Stimulated activated CD8-positive, alpha-beta memory T cell treated with anti-CD3 and anti-CD28 coated beads, Interleukin-15, amount 100 ng/mL, for 4 hours (primary cell): Measurements from ENCODE around the gene NHS.

Source experiments
- DNase-seq, 2 donors: peaks; one replicate each; pipeline ENCODE4 v3.0.0-alpha.2; 2020; ENCODE audit warnings: low read depth in 2 of 2

The NHS gene

DNA sequence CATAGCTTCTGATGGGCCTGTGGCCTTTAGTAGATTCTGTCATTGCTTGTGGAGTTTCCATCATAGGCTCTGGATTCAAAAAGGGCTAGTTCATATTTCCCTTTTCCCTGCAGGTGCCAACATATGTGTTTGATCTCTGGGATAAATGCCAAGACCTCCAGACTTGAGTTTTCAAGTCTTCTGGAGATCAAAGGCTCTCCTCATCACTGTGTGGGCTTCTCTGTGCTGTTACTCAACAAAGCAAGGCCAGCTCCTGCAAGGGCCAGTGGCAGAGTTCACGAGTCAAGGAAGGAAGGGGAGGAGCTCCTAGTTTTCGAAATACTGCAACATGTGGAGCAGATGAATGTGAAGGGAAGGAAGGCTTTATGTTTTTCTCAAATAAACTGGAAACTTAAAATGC is 299.6 kb downstream of the NHS start:
- DNase-seq, result no peak

DNA sequence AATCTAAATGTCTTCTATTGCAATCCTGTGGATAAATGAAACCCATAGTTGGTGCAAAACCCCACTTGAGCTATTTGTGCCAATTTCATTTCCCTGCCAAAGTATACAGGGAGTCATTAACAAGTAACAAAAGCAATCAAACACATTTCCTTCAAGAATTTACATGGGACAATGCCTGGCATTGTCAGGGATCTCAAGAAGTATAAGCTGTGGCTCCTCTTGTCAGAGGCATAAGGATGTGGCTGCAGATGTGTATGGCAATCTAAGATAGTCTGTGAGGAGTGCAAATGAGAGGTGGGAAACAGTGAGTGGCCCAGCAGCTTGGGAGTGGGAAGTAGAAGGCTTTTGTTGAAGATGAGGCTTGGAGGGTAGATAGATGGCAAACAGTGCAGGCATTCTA is 304.3 kb downstream of the NHS start:
- no peak for DNase-seq

DNA sequence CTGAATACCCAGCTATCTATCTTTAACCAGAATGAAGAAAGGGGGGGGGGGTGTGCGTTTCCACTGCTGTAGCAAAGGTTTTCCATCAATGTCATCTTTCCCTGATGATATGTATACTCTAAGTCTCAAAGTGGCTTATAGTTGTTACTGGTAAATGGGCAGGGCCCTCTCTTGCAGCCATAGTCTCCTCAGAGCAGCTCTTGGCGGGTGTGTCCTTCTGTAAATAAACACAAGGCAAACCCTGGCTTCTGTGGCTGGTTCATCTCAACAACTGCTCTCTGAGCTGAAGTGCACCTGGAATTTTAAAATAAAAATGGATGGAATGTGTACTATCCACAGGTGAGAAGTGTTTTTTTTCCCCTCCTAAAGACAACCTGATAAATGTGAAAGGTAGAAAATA is 304.8 kb downstream of the NHS start:
- DNase-seq, result no peak

DNA sequence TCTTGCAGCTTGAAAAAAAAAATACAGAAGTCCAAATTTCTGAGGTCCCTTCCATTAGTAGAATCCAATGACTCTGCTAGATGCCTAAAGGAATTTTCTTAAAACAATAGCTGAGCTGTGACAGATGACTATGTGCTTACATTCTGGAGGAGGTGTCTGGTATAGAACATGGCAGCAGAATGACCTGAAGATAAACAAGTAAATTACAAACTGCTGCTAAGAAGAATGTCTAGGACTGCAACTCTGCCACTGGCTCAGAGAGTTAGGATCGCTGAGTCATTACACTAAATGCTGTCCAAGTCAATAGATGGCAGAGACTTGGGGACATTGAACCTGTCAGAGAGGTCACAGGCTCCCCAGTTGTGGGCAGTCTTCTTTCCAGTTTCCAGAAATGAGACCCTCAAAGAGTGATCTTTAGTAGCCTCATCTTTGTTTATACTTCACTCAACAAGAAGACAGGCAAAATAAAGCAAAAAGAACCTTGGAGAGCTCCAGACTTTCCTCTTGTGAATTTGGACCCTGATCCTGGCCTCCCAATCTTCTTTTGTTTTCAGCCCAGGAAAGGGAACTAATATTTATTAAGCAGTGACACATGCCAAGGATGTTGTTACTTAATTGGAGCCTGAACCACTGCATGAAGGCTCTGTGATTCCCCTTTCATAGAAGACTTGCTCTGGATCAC is 305.9 kb downstream of the NHS start:
- DNase-seq, result no peak

DNA sequence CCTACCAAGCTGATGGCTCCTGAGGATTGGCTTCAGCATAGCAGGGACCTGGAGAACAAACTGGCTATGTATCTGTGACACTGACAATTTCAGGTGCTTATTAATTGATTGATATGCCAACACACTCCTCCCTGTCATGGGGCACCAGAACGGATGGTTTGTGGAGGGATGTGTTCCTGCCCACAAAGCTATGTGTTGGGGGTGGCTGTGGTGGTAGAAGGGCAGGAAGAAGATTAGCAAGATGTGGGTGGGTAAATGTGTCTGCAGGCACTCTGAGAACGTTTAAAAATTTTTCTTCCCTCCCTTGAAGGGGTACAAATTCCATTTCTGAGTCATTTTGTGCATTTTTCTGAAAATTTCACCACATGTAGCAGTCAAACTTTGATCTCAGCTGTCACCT is 307.3 kb downstream of the NHS start:
- no peak for DNase-seq

DNA sequence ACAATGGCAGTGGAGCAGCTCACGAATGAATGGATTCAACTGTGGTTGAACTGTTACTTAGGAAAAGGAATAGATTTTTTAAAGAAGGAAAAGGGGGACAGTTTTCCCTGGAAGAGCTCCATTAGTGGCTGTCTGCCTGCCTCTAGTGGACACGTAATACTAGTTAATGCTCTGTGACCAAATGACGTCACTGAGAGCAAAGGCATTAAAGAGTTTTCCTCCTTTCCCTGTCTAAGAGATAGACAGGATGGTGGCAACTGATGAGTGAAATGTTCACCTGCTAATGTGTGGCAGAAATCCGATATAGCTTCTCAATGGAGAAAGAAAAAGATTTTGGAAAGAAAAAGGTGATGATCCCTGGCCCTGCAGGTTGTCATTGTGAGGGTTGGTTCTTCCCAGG is 310.0 kb downstream of the NHS start:
- DNase-seq, result no peak

DNA sequence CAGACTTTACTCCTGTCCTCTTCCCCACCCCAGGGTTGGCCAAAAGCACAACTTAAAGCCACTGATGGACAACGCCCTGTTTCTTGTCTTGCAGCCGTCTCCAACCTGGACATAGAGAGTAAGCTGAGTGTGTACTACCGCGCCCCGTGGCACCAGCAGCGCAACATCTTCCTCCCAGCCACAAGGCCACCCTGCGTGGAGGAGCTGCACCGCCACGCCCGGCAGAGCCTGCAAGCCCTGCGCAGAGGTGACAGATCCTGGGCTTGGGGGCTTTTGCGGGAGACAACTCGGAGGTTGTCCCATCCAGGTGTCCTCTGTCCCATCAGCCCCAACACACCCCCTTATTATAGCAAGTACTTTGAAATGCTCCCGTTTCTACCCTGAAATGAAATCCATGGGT is 312.6 kb downstream of the NHS start:
- DNase-seq, result no peak

DNA sequence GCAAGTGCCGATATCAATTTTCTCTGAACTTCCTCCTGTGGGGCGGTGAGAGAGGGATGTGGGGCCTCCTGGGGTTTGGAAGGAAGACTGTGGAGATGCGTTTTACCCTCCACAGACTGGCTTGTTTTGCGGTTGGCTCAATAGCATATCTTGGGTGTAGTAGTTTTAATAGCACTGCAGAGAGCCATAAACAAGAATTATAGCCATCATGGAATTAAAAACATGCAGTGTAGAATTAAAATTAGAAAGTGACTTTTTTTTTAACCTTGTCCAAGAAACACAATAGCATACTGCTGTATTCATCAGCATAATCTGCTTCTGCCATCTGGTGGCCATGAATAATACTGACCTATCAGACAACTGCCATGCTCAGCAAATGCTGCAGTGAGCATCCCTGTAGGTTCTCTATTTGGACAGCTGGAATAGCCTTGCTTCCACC is 315.0 kb downstream of the NHS start:
- DNase-seq, result no peak

DNA sequence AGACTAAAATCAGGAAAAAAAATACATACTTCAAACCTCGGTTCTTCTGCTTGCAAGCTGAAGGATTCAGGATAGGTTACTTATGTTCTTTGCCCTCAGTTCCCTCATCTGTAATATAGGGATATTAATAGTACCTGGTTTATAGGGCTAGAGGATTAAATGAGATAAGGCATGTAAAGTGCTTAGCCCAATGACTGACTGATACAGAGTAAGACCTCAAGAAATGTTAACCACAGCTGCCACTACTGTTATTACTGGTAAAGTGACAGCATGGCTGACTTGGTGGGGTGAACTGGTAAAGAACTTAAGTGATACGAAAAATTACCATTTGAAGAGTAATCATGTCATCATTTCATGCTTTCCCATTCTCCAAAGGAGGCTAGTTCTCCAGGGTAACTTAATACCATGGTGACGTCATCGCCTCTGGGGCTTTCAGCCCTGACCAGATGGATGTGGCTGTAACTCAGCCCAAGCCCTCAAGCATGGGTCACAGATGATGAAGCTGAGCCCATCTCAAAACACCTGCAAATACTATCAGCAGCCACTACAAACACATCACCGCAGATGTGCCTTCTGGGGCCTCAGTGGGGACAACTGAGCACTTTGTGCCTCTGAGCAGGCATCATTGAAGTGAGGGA is 317.8 kb downstream of the NHS start:
- no peak for DNase-seq

DNA sequence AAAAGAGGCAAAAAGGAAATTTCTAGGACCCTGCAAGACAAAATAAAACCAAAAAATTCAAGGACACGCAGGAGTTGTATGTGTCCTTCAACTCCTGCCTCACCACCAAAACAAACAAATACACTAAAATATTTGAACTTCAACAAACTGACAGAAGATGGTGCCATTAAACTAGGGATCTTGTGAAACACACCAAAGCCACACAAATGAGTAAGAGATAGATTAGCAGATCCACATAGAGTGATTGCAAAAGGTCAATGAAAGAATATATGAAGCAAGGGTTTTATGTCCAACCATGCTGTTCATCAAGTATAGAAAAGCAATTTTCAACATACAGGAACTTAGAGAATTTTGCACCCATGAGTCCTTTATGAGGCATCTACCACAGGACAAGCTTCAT is 322.2 kb downstream of the NHS start:
- no peak for DNase-seq

DNA sequence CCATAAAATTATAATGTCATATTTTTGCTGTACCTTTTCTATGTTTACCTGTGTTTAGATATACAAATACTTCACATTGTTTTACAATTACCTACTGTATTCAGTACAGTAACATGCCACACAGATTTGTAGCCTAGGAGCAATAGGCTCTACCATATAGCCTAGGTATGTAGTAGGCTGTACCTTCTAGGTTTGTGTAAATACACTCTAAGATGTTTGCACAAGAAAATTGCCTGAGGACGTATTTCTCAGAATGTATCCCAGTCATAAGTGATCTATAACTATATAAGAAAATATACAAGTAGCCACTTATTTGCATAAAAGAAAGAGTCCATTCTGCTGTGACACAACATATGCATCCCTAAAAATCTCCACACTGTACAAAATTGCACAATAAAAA is 326.0 kb downstream of the NHS start:
- no peak for DNase-seq

DNA sequence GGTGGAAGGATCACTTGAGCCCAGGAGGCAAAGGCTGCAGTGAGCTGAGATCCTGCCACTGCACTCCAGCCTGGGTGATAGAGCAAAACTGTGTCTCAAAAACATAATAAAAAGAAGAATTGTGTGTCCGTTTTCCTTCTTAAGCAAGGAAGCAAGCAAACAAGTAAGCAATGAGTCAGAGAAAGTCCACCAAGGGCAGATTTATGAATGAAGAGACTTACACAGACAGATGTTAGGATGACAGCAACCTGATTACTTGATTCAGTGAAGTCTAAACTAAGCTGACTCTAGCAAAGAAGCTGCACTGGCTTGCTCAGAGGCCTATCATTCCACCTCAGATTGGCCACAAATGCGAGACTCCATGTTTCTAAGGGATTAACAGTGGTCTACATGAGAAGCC is 328.2 kb downstream of the NHS start:
- no peak for DNase-seq

DNA sequence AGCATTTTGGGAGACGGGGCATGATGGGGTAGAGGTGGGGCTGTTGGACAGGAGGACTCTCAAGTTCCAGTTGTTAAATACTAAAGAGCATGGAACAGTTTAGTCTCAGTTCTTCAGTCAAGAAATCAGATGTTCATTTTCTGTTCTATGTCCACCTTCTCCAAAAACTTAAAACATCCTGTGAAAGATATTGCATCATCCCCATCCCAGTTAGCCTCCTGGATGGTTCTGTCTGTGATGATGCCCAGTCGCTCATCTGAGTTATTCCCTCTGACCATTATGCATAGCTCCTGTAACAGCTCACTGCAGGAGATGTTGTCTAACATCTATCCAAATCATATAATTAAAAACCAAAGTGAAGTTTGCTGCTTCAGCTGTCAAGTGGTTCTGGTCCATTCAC is 330.2 kb downstream of the NHS start:
- DNase-seq, result no peak

DNA sequence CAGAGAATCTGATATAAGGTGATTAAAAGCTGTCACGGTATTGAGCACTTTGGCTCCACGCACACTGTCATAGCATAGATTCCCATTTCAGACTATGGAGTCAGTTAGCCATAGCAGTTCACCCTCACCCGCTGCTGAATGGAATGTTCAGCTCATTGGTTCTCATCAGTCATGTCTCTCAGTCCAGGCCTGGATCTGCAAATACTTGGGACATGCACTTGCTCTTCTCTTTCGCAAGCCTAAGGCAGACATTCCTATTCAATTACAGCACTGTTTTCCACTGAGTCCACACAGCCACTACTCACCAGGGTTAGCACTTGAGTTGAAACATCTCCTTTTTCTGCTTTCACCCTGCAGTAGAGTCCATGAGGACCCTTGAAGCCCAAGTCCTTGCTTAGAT is 331.7 kb downstream of the NHS start:
- DNase-seq, result no peak

DNA sequence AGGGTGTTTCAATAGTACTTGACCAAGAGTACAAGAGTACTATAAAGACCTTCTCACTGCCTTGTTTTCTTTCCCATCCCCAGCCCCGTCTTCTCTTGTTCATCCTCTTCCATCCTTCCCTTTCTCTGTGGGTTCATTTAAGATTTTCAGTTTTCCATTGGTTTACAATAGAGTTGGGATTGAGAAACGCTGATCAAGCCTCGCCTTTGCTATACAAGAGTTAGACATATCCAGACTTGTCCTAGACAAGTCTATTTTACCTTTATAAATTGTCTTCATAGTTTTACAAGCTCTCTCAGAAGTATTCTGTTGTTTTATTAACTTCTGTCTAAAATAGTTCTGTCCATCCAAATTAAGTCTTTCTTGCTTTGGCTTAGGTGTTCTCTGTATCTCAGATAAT is 332.7 kb downstream of the NHS start:
- DNase-seq, result no peak

DNA sequence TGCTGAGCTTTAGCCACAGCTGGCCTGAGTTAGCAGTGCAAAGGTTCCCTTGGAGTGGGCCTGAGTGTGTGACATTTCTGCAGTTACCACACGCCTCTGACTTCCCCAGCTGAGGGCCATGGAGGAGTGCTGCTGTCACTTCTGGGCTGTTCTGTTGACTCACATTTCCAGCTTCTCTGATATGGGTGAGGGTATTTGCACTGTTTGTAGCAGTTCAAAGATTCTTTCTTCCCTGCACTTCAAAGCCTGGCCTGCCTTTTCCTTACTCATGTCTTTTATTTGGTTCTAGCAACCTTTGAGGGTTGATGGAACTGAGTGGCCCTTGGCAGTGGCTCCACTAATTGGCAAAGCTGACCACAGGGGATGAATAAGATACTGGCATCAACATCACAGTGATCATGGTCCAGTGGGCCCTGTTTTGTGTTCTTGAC is 335.9 kb downstream of the NHS start:
- no peak for DNase-seq

DNA sequence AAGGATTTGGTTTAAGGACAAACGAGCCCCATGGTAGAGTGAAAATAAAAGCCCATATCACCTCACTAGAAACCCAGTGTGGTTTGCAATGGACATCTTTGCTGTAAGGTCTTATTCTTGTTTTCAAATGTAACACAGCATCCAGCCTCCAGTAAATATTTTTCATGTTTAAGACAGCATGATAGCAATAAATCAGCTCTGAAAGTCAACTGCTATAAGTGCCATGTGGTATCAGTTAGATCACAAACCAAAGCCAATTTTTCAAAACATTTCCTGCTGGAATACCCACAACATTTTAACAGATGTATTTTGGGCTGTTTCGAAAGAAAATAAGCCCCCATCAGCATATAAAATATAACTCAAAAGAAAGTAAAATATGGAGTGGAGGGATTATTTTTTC is 338.3 kb downstream of the NHS start:
- DNase-seq, result no peak

DNA sequence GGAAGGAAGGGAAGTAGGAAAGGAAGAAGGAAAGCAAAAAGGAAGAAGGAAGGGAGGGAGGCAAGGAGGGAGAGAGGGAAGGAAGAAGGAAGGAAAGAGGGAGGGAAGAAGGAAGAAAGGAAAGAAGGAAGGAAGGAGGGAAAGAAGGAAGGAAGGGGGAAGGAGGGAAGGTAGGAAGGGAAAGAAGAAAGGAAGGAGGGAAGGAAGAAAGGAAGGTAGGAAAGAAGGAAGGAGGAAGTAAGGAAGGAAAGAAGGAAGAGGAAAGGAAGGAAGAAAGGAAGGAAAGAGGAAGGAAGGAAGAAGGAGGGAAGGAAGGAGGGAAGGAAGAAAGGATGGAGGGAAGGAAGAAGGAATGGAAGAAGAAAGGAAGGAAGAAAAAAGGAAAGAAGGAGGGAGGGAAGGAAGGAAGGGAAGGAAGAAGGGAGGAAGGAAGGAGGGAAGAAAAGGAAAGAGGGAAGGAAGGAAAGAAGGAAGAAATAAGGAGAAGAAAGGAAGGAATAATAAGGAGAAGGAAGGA is 343.7 kb downstream of the NHS start:
- no peak for DNase-seq

DNA sequence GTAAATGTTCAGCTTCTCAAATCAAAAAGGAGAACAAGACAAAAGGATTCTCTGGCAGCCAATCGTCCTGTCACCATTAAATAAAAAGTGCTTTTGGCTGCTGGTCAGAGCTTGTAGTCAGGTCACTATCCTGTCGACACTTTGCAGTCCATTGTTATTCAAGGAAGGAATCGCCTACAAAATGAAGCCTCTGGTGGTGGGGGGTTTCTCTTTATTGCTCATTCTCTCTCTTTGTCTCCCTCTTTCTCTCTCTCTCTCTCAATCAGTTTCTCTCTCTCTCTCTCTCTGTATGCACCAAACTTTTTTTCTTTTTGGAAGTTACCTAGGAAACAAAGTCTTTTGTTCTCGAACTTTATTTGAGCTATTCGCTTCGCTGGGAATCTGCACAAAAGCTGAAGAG is 344.7 kb downstream of the NHS start:
- no peak for DNase-seq

DNA sequence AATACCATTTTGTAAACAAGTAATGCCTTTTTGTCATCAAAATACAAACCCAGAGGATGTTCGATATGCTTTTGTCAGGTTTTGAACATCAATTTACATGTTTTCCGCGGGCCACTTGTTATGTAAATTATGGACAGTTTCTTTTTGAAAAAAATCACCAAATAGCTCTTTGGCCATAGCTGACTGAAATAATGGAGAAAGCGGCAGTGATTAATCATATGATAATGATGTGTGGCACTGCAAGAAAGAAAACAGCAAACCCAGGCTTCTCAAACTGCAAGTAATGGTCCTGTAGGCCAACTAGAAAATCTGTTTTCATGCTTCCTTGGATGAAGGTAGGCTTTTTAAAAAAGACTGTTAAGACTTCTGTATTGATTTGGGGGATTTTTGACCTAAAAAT is 346.7 kb downstream of the NHS start:
- DNase-seq, result no peak

DNA sequence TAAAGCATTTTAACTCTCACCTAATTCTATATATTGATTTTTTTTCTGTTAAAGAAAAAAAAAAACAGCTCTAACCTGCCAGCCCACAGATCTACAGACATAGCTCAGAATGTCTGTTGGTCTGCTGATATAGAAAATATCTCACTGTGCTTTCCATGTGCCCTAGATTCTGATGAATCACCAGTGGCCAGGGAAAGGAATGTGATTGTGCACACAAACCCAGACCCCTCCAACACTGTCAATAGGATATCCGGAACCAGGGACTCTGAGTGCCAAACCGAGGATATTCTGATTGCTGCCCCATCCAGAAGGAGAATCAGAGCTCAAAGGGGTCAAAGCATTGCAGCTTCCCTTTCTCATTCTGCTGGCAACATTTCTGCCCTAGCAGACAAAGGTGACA is 350.2 kb downstream of the NHS start:
- no peak for DNase-seq

DNA sequence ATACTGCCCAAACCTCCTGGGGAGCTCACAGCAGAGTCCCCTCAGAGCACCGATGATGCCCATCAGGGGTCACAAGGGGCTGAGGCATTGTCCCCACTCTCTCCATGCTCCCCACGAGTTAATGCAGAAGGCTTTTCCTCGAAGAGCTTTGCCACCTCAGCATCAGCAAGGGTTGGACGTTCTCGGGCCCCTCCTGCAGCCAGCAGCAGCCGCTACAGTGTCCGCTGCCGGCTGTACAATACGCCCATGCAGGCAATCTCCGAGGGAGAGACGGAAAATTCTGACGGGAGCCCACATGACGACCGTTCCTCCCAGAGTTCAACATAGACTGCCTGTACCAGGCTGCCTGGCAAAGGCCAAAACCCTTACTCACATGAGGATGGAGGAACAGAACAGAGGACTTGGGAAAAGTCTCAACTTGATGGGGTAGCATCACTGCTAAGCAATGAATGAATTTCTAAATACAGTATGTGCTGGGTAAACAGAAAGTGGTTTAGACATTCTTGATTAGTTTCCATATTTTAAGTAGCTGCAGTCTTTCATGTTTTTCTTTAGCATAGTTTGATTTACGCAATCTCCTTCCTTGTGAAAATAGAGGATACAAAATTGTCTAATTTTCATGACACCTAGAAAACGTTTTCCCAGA is 357.3 kb downstream of the NHS start:
- no peak for DNase-seq

DNA sequence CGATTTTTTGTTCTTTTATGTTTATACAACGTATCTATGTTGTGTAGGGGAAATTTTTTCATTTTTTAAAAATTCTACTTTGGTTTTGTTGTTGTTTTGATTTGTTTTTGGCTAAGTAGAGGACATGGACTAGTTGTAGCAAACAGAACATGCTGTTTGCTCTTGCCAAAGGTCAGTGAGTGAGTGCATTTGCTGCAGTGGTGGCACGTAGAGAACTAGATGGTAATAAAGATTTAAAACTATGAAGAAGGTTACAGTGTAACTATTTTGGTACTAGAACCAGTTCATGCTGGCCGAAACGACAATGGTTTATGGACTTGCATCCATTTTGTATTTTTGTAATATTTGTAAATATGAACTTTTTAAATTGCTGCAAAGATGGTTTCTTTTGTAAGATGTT is 360.4 kb downstream of the NHS start:
- DNase-seq, result no peak
